Activated CD8-positive, alpha-beta memory T cell treated with anti-CD3 and anti-CD28 coated beads for 1 hour (primary cell): ENCODE data around the gene POLE3.
A peak's percentile ranks its signal among the peaks of the same experiment; 100 is the strongest.
"Not testable (repeated sequence)": the region's sequence is repeated elsewhere in the genome, so short reads cannot be mapped to it uniquely, and the experiment has no call there.

Source experiments
- DNase-seq, 2 donors: peaks; one replicate each; pipeline ENCODE4 v3.0.0-alpha.2; 2020; ENCODE audit warnings: low read depth in 1 of 2; ENCODE audit errors: extremely low read depth in 1 of 2

POLE3 gene, protein sequence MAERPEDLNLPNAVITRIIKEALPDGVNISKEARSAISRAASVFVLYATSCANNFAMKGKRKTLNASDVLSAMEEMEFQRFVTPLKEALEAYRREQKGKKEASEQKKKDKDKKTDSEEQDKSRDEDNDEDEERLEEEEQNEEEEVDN

DNA sequence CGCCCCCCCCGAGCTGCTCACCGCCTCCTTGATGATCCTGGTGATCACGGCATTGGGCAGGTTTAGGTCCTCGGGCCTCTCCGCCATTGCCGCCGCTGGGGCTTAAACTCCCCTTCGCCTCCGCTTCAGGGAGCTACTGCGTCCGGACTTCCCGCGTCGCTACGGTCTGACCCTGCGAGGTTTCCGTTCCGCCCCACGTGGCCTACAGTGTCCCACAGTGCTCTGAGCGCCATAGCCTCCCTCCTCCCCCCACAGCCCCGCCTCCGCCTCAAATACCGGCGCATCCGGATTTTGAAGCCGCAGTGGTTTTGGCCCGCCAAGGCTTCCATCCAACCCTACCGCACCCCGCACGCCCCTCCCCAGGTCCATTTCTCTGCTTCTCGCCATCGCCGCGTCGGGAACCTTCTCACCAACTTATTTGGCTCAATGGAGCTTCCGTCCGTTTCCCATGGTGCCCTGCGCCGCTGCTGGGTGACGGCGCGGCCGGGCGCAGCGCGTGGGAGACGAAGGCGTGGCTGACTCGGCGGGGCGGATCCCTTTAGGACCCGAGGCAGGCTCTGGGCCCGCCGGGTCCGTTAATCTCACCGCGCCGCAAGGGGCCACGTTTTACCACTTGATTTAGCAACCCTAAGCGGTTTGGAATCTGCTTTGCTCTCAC, at the start of gene POLE3, which contains the start of gene C9orf43:
TSS of gene POLE3 (minus strand) at position 469 of the 658 bp plus-strand sequence. CDS start at position 87, 382 bp downstream.
TSS of gene C9orf43 (plus strand) at position 541 of the 658 bp plus-strand sequence. CDS start 2,747 bp downstream, outside the sequence.
- DNase-seq: peak; percentile 81 to 90

DNA sequence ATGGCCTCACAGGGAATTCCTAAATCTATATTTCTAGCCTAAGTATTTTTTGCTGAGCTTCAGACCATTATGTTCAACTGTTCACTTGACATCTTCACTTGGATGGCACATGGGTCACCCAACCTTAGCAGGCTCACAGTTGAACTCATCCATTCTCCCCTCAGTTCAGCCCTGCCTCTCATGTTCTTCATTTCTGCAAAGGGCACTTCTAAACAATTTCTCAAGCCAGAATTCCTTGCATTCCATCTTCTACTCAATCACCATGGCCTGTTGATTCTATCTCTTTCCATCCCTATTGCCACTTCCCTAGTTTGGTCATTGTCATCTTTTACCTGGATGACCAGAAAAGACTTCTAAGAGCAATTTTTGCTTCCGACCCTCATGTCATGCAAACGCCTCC, 45.8 kb upstream of the POLE3 start:
- DNase-seq: no peak

DNA sequence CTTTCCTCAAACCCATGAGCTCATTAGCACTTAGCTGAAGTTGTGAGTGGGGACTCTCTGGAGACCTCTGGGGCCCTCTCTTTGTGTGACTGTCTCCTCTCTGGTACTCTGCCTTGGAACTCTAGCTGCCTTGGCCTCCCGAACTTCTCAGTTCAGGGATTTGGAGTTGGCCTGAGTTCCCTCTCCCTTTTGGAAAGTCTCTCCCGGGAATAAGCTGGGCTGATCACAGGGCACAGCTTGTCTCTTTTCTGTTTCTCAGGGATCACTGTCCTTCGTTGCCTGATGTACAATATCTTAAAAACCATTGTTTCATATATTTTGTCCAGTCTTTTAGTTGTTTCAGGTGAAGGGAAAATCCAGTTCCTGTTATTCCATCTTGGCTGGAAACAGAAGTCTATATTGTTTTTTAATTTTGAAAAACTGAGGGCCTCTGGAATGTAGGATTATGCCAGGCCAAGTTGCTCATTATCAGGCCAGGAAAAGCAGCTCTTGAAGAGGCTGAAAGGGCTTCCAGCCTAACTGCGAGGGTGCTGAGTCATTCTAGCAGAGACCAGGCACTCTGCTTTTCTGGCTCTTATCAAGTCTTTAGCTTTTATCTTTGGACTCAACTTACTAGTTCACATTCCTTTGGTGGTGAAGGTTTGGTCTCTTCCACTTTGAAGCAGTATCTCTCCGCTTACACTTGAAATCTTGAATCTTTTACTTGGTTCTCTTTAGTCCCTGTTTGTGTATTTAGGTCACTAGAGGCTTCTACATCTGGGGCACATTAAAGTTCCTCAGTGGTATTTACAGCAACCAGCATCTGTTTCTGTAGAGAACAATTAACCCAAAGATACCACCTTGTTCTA, 44.7 kb upstream of the POLE3 start:
- no peak for DNase-seq

DNA sequence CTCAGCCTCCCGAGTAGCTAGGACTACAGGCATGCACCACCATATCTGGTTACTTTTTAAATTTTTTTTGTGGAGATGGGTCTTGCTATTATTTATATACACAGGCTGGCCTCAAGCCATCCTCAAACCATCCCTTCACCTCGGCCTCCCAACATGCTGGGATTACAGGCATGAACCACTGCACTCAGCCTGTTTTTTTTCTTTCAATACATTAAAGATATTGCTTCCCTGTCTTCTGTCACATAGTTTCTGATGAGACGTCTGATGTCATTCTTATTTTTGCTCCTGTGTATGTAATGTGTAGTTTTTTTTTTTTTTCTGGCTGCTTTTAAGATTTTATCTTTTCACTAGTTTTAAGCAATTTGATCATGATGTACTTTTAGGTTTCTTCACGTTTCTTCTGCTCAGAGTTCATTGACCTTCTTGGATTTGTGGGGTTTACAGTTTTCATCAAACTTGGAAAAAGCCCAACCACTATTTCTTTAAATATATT, 41.7 kb upstream of the POLE3 start:
- no peak for DNase-seq

DNA sequence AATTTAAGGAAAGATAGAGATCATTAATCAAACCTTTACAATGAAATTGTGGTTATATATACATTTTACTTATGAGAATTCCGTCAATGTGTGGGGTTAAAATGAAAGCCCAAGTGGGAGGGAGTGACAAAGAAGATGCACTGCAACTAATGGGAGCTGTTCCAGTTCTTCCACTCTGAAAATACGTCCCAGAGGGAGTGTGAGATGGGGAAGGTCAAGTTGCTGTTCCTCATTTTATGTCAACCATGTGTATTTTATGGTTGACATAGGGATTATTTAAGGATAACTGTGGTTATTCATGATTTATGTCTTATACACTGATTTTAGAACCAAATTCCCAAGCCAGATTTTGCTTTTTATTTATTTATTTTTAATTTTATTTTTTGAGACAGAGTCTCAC, 38.9 kb upstream of the POLE3 start:
- no peak for DNase-seq

DNA sequence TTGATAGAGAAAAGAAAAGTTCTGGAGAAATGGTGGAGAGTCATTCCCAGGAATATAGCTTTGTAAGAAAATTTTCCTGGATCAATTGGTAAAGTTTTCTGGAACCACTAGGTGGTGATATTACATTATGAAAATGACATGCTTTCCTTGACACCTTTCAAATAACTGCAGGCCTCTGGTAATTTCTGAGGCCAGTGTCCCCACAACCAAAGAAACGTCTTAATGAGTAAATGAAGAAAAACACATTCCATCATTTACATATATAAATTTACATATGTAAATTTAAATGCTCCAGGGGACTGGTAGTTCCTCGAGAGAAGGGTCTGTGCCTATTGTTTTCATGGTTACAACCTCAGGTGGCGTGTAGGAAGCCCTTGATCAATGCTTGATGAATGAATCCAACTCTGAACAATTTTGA, 35.9 kb upstream of the POLE3 start:
- no peak for DNase-seq

DNA sequence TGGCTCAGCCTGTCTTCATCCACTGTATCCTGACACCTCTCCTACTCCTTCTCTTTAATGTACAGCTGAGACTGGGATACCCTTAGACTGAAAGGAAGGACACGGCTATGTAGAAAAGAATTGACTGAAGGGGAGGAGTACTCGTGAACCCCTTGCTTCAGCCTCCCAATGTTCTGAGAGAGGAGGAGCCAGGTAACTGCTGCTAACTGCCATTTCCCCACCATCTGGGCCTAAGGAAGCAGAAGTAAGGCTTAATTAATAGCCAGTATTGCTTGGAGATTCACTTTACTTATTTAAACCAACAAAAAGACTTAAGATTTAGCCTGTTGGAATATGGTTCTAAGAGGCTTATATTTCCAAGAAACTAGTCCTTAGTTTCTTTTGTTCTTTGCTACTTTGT, 34.3 kb upstream of the POLE3 start:
- no peak for DNase-seq

DNA sequence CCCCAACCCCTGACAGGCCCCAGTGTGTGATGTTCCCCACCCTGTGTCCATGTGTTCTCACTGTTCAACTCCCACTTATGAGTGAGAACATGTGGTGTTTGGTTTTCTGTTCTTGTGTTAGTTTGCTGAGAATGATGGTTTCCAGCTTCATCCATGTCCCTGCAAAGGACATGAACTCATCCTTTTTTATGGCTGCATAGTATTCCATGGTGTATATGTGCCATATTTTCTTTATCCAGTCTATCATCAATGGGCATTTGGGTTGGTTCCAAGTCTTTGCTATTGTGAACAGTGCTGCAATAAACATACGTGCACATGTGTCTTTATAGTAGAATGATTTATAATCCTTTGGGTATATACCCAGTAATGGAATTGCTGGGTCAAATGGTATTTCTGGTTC, 27.2 kb upstream of the POLE3 start:
- not testable (repeated sequence) for DNase-seq

DNA sequence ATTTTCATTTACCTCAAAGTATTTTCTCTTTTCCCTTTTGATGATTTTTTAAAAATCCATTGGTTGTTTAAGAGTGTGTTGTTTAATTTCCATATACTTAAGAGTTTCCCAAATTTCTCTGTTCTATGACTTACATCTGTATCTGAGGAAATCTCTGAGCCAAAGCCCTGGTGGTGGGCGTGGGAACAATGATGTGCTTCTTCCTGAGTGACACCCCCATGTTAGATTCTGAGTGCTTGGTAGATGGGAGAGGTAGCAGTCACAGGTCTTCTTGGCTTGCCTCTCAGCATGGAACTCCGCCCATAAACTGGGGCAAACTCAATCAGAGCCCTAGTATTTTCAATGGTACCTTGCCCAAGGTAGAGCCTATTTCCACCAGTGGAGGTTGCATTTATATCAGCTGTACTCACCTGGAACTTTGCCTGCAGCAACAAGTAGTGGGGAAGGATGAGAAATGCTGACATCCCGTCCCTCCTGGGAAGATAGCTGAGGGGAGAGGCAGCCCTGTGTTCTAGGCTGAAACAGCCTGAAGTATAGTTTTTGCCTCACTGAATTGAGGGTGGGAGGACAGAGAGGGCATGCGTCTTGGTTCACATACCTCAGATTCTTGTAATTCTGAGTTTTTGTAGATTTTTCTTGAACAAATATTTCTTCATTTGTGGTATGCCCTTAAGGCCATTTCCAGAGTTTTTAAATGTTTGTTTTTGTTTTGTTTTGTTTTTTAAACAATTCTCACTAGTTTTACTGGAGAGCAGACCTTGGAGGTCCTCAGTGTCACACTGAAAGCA, 26.4 kb upstream of the POLE3 start:
- DNase-seq: no peak

DNA sequence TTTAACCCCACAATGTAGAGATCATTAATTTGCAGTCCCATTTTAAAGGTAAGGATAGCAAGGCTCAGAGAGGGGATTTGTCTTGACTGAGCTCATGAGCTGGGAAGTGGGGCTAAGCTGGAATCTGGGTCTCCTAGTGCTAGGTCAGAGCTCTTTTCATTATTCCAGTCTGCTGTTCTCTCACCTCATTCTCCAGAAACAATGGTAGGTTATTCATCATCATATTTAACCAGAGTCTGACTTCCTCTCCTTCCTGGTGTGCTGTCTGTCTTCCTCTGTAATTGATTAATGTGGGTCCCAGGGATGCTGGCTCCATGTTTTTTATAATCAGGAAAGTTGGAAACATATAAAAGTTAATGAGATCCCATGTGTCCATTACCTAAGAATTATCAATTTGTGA, 20.7 kb upstream of the POLE3 start:
- no peak for DNase-seq

DNA sequence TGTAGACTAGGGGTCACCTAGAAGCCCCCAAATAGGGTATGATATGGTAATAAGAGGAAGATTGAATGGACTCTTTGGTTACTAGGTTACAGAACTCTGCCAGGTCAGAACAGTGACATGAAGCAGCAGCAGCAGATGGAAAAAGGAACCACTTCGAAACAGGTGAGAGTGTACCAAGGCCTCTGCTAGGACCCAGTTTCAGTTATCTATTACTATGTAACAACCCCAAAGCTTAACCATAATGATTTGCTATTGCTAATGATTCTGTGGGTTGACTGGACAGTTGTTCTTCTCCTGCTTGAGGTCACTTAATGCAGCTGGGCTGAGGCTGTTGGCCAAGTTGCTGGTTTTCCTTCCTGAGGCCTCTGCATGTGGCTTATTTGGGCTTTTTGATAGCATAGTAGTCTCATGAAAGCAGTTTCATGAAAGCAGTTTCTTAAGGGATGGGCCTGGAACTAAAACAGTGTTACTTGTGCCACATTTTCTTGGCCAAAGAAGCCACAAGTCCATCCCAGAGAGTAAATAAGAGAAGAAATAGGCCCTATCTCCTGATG, 17.7 kb upstream of the POLE3 start:
- no peak for DNase-seq

DNA sequence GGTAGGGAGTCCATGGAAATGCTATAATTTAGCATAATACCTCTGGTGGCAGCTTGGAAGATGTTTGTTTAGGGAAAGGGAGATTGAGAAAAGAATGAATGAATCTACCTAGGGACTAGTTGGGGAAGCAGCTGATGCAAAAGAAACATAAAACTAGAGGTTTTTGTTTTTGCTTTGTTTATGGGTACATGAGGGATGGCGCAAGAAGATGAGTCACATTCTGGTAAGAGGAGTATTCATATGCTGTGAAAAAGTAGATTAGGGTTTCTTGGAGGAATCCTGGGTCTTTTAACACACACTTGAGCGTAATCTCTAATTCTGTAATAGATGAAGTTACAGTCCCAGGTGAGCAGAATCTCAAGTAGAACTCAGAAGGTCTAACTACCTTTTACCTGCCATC, 17.2 kb upstream of the POLE3 start:
- DNase-seq: no peak

DNA sequence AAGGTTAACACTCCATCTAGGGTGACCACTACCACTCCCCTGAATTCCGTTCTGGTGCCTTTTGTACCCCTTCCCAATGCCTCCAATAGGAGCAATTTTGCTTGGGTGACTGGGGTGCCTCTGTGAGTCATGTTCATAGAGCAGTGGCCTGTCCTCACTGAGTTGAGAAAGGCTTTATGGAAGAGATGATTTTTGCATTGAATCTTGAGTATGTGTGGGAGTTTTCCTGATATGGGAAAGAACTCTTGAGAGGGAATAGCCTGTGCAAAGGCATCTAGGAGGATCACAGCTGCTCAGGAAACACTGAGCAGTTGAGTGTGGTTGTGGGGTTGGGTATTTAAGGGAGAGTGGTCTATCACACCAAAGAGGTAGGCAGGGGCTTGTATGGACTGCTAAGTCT, 16.2 kb upstream of the POLE3 start:
- DNase-seq: no peak

DNA sequence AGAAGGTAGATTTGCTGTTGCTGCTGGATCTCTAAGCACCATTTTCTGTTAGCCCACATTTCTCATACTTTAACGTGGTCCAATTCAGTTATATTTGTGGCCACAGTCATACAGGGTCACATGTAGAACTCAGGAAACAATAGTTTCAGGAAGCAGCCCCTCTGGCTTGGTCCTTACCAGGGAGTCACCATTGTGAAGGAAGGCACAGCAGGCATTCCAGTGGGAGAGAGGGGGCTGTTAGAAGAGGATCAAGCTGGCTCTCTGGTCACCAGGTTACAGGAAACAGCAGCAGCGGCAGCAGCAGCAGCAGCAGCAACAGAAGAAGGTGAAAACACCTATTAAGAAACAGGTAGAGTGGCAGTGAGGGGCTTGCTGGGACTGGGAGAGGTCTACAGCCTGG, 14.6 kb upstream of the POLE3 start:
- no peak for DNase-seq

DNA sequence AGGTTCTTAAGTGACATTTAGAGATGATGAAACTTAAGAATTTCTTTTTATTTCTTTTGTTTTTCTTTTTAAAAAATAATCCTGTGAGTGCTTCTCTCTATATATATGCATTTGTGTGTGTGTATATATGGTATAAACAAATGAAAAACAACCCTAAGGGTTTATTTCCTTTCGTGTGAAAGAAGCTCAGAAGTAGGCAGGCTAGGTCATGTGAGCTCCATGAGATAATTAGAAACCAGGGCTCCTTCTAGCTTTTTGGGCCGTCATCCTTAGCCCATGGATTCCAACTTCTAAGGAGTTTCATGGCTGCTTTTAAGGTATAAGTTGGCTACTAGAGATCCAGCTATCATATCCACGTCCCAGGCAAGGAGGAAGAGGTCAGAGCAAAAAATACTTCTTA, 11.3 kb upstream of the POLE3 start:
- no peak for DNase-seq

DNA sequence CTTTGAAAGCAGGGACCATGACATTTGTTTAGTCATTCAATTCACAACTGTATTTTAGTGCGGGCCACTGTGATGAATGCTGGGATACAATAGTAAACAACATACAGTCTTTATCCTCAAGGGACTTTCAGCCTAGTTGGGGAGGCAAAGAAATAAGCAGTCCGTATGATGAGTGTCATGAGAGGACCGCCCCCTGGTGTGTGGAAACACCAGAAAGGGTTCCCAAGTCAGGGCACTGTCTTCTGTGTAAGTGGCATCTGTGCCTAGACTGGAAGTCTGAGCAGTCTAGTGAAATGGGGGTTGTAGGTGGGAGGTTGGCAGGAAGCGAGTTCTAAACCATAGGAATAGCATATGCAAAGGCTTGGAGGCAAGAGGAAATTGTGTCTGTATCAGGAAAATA, 6.9 kb upstream of the POLE3 start:
- DNase-seq: no peak

DNA sequence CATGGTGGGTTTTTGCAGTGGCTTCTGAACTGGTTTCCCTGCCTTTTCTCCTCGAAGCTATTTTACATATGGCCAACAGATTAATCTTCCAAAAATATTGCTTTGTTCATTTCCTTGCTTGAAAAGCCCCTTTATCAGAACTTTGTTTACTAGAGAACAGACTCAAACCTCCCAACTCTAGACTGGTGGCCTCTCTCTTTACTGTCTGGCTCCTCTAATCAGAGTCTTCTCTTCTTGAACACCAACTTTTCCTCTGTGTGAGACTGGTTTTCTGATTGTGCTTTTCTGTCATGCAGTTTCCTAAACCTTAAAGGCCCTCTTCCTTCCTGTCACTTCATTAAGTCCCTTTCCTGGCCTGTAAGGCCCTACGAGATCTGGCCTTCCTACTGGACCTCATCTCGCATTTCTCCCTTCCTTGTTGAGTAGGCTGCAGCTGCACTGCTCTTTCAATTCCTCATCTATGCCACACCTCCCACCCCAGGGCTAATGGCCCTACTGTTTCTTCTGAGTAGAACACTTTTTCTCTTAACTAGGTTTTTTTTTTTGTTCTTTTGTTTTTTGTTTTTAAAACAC, 5.8 kb upstream of the POLE3 start:
- no peak for DNase-seq

DNA sequence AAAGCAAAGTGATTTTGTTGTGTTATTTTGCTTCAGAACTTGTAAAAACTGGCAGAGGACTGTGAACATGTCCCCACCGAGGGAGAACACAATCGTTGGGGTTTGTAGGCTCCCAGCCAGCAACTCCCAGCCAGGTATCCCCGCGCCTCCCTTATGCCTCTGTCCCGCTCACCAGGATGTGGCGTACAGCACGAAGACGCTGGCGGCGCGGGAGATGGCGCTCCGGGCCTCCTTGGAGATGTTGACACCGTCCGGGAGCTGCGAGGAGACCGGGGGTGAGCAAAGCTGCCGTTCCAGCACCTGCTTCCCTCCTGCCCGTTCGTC, 630 bp downstream of the POLE3 start:
- no peak for DNase-seq

DNA sequence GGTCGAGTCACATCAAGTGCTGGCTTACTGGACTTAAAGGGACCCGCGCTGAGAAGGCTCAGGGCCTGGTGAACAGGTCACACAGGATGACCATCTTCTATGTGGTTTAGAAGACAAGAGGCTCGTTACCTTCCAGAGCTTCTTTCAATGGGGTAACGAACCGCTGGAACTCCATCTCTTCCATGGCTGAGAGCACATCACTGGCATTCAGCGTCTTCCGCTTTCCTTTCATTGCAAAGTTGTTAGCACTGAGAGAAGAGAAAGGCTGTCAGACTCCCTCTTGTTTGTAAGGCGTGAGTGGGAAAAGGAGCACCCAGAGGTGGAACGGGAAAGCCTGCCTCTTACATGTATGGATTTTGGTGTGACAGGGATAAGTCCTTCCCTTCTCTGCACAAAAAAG, 994 bp downstream of the POLE3 start:
- no peak for DNase-seq

DNA sequence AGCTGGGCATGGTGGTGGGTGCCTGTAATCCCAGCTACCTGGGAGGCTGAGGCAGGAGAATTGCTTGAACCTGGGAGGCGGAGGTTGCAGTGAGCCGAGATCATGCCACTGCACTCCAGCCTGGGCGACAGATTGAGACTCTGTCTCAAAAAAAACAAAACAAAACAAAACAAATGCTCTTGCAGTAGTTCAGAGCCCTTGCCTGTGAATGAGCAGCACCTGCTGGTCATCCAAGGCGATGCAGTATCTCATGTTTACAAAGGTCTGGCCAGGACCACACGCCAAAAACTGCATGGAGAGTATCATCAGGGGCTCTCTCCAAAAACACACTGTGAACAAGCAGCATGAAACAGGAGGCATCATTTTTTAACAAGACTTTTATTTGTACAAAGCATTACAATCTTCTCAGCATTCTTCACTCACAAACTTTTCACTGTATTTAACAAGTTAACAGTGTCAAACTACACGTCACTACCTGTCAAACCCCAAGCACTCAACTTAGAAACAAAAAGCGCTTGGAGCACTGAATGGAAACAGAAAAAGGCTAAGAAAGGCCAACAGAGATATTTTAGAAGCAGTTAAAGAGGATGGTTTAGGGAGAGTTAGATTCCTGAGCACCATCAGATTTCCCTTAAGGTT, 3.5 kb downstream of the POLE3 start:
- peak in 1 of 2 donors; percentile 34 for DNase-seq
